Left hindlimb (tissue), 1 donor: Measurements from ENCODE around the gene CSNK1A1L.

ENCODE experiments used
- DNase-seq: peaks from one replicate; pipeline ENCODE4 v3.0.0-alpha.2; 2018

Gene CSNK1A1L

DNA sequence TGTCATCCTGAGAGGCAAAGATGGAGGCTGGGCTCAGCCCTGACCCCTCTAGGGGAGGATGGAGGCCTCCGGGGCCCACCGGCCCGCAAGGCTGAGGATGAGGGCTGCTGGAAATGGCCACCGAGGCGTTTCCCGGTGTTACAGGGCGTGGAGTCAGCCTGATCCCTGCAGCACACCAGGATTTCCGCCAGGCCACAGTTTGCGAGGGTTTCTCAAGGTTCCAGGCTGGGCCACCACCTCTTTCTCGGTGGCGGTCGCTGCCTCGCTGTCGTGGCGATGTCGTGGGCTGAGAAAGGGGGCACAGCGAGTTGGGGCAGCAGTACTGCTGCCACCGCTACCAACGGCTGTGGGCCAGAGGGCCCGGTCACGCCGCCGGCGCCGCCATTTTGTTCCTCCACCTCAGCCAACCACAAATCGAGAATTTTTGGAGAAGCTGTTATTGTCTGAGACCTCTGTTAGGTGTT is at the start of gene CSNK1A1L:
TSS of gene CSNK1A1L (minus strand) at position 414 of the 464 bp plus-strand sequence. CDS start at position 6, 408 bp downstream.
- DNase-seq: no peak

GRCh38 chr13:37149380-37149779 is 43.9 kb upstream of the CSNK1A1L start:
- no peak for DNase-seq

DNA sequence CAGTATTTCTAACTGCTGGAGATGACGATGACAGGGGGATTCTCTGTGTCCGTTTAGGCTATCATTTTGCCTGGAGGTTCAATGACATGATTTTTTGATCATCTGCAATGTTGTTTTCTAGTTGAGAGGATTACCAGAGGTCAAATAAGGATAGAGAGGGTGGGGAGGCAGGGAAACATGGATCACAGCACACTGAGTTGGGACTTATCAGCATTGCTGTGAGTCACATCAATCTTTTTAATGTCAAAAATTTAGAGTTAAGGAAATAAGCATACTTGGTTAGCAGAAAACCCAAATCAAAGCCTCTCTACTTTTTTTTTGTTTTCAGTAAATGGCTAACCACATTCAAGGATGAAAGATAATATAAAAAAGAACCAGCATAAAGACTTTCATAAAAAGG is 43.0 kb upstream of the CSNK1A1L start:
- no peak for DNase-seq

GRCh38 chr13:37144661-37145060 is 39.2 kb upstream of the CSNK1A1L start:
- DNase-seq: no peak

DNA sequence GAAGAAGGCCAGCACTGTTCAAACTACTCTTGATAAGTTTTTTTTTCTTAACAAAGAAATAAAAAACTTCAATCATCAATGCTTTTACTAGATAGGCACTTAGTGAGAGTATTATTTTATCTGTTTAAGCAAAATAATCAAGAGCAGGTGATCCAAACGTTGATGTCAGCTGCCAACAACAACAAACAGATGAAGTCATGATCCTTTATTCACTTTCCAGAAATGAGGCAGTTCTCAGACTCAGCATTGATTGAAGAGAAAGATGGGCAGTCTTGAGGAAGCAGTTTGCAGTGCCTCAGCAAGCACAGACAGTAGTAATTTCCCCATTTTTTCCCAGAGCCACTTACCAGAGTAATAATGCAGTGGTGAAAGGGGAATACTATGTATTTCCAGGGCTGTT is 38.4 kb upstream of the CSNK1A1L start:
- no peak for DNase-seq

- no peak for DNase-seq
Observed at GRCh38 chr13:37142877-37143276, 37.4 kb upstream of the CSNK1A1L start.

DNA sequence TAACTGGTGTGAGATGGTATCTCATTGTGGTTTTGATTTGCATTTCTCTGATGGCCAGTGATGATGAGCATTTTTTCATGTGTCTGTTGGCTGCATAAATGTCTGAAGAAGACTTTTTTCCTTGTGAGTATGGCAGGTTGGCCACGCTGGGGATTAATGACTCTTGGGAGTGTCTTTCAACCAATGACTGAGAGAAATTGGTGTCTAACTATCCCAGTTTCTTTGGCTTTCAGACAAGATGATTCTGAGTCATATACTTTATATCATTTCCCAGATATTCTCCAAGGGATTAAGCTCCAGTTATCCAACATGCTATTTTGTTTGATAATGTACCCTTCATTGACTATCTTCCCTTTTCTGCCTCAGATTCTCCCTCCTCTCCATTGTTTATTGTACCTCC is 35.5 kb upstream of the CSNK1A1L start:
- no peak for DNase-seq

GRCh38 chr13:37139356-37139755 is 33.9 kb upstream of the CSNK1A1L start:
- DNase-seq: no peak

GRCh38 chr13:37138926-37139325 is 33.5 kb upstream of the CSNK1A1L start:
- DNase-seq: no peak

DNA sequence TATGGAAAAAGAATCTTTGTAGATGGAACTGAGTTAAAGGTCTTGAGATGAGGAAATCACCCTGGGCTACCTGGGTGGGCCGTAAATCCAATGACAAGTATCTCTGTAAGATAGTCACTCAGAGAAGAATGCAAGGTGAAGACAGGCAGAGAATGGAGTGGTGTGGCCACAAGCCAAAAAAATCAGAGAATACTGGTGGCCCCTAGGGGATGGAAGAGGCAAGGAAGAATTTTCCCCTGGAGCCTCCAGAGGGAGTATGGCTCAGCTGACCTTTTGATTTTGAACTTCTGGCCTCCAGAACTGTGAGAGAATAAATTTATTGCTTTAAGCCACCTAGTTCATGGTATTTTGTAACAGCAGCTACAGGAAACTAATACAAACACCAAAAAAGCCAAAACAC is 32.7 kb upstream of the CSNK1A1L start:
- no peak for DNase-seq

DNA sequence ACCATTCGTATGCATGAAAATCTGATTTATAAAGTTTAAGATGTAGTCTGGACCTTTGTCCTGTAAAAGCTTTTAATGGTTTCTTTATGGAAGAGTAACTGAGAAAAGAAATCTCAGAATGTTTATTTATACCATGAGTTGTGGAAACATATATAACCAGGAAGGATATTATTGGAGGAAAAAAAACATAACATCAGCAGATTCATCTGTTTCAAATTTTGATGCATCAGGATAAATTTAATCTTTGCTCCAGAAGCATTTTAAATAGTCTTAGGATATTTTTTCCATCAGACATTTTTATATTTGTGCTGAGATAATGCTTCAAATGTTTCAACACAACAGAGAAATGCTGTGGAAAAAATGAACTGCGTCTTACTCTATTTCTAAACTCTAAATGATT is 31.2 kb upstream of the CSNK1A1L start:
- DNase-seq: no peak

DNA sequence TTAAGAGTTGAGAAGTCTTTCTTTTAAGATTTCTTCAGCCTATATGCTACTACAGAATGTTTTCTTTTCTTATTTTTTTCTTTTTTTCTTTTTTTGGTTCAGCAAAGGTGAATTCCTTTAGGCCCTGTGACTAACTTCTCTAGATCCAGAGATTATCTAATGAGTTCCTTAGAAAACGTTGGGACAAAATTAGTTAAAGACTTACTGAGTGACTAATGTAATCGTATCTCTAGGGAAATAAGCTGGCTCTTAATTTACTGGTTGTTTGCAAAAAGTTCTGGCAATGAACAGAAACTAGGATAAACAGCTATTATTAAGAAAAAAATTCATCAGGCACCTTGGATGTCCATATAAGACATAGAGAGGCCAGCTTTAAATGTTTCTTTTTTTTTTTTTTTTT is 30.7 kb upstream of the CSNK1A1L start:
- DNase-seq: no peak

DNA sequence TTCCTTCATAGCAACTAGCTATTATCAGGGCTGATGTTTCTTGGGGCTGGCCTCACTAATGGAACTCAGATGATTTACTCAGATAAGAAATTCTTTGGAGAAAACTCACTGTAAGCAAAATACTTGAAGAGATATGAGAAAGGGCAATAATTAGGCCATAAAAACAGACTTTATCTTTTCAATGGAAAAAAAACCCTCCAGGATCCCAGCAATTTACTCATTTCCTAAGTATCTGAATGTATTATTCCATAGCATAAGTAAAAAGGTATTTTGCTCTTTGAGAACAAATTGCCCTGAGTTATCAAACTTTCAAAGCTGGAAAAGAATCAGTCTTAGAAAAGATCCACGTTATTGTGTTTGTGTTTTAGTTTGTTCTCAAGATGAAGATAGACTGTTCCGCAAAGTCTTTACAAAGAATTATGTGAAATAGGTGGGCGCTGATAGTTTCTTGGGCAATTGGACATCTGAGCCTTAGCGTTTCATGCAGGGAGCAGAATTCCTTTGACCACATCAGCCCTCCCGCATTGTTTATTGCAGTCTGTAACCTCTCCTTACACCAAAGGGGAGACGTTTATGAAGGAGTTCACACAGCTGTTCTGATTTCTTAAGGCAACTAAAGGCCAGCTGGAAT is 29.1 kb upstream of the CSNK1A1L start:
- no peak for DNase-seq

- no peak for DNase-seq
Observed at GRCh38 chr13:37132211-37132610, 26.7 kb upstream of the CSNK1A1L start.

- no peak for DNase-seq
Observed at GRCh38 chr13:37131092-37131491, 25.6 kb upstream of the CSNK1A1L start.

- DNase-seq: peak; percentile 60
Observed at GRCh38 chr13:37129866-37130265, 24.4 kb upstream of the CSNK1A1L start.

- peak; percentile 51 for DNase-seq
Observed at GRCh38 chr13:37127691-37128241, 22.3 kb upstream of the CSNK1A1L start.

DNA sequence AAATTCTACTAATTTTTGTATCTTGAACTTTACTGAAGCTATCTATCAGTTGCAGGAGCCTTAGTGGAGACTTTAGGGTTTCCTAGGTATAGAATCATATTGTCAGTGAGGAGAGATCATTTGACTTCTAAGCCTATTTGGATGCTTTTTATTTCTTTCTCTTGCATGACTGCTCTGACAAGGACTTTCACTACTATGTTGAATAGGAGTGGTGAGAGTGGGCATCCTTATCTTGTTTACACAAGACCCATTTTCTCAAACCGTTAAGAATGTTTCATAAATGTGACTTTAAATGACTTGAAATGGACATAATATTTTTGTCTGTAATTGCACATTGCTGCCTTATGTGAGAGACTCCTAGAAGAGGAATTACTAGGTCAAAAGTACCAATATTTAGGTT is 17.9 kb upstream of the CSNK1A1L start:
- no peak for DNase-seq

DNA sequence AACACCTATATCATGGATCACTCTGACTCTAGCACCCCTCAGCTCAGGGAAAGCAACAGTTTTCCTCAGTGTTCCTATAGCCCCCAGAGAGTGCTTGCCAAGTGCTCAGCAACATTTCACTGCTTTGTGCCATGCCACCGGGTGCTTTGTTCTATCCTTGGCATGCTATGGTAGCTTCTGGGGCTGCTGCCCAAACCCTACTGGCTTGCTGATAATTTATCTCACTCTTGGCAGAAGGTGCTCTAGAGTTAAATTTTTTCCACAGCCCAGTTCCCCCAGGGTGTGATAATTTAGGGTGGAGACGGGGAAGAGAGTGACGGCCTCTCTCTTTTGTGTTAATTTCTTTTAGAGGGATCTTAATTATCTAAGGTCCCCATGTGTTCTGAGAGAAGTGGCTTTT is 12.6 kb upstream of the CSNK1A1L start:
- DNase-seq: no peak

GRCh38 chr13:37114250-37114649 is 8.8 kb upstream of the CSNK1A1L start:
- DNase-seq: no peak

DNA sequence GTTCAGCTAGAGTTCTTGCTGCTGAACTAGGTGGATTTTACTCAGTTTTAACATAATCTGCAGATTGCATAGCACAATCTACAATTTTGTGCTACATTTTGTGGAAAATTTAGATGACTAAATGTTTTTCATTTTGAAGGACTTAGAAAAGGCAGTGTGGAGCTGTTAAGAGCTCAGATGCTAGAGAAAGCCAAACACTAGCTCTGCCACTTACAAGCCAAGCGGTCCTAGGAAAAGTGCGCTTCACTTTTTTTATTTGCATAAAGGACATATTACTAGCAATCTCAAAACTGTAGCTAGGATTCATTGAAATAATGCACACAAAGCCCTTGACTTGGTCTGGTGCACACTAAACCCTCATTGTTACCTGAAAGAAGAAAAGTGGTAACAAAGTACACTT is 8.1 kb upstream of the CSNK1A1L start:
- DNase-seq: no peak

- DNase-seq: no peak
Observed at GRCh38 chr13:37109051-37109678, 3.7 kb upstream of the CSNK1A1L start.

- no peak for DNase-seq
Observed at GRCh38 chr13:37107868-37108267, 2.4 kb upstream of the CSNK1A1L start.

DNA sequence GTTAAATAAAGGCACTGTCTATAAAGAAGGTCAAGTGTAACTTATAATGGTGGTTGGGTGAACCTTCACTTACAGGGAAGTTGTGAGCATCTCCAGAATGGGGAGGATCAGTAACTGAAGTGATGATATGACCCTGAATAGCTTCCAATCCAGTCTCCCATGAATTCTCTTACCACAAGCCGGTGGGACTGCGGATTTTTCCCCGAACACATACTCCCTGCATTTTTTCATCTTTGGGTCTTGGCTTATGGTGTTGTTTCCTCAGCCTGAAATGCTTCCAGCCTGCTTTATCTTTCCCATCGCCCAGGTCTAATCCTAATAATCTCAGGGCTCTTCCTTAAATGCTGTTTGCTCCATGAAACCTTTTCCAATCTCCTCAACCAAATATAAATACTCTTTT is 2.0 kb upstream of the CSNK1A1L start:
- no peak for DNase-seq

DNA sequence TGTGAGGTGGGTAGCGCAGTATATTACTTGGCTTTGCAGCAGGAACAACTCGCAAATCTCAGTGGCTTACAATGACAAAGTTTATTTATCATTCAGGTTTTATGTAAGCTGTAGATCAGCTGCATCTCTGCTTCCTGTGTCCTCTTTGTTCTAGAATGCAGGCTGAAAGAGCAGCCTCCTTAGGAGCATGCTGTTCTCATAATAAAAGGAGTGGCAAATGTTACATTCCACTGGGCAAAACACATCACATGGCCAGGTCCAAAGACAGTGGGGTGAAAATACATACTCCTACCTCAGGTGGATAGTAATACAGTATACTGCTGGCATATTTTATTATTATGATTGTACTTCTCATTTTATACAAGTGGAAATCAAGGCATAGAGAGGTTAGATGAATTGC is 1.2 kb upstream of the CSNK1A1L start:
- DNase-seq: no peak
